ENCODE data around the gene DSG2.

- no peak for TF ChIP-seq CTCF (IDR thresholded peaks at IDR 0.05)
- TF ChIP-seq ZFX (IDR thresholded peaks at IDR 0.05; ENCODE audit: borderline replicate concordance): no peak
Observed at GRCh38 chr18:31587529-31587928, 89.6 kb downstream of the DSG2 start.

All from 22Rv1 (cell line).